ENCODE measurements around the gene TP53I3.
"Not testable (repeated sequence)": the region's sequence is repeated elsewhere in the genome, so short reads cannot be mapped to it uniquely, and the experiment has no call there.

Gene TP53I3

DNA sequence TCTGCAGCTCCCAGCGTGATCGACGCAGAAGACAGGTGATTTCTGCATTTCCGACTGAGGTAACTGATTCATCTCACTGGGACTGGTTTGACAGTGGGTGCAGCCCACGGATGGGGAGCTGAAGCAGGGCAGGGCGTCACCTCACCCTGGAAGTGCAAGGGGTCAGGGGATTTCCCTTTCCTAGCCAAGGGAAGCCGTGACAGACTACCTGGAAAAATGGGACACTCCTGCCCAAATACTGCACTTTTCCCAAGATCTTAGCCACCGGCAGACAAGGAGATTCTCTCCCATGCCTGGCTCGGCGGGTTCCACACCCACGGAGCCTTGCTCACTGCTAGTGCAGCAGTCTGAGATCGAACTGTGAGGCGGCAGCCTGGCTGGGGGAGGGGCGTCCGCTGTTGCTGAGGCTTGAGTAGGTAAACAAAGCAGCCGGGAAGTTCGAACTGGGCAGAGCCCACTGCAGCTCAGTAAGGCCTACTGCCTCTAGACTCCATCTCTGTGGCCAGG is 10.6 kb upstream of the TP53I3 start:
- DNase-seq: not testable (repeated sequence)

- DNase-seq: not testable (repeated sequence)
These were observed 8.6 kb upstream of the TP53I3 start for GRCh38 chr2:24093270-24093669.

GRCh38 chr2:24088821-24089359 is 4.3 kb upstream of the TP53I3 start:
- DNase-seq: no peak

DNA sequence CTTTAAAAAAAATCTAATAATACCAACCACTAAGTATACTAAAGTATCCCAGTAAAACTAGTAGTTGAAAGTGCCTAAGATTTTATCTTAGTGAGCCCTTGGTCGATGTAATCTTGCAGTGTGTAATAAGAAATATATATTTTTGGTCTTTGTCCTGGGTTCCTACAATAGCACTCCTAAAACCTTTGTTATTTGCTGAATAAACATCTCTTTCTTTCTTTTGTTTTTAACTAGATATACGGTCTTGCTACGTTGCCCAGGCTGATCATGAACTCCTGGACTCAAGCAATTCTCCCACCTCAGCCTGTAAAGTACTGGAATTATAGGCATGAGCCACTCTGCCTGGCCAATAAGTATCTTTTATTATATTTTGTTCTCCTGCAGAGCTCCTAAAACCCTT is 2.4 kb upstream of the TP53I3 start:
- no peak for DNase-seq

- no peak for DNase-seq
These were observed 1.6 kb upstream of the TP53I3 start for GRCh38 chr2:24086241-24086640.

DNA sequence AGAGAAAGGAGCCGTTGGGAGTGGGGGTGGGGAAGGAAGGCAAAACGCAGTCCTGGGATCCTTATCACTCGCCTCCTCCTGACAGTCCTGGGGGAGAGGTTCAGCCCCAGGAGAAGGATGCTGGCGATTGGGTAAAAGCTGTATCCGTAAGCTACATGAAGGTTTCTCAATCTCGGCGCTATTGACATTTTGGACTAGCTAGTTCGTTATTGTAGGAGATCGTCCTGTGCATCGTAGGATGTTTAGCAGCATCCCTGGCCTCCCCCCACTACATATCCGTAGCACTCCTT is 511 bp upstream of the TP53I3 start:
- no peak for DNase-seq

- peak; percentile 96 for DNase-seq
These were observed 858 bp downstream of the TP53I3 start for GRCh38 chr2:24083567-24084385.

DNA sequence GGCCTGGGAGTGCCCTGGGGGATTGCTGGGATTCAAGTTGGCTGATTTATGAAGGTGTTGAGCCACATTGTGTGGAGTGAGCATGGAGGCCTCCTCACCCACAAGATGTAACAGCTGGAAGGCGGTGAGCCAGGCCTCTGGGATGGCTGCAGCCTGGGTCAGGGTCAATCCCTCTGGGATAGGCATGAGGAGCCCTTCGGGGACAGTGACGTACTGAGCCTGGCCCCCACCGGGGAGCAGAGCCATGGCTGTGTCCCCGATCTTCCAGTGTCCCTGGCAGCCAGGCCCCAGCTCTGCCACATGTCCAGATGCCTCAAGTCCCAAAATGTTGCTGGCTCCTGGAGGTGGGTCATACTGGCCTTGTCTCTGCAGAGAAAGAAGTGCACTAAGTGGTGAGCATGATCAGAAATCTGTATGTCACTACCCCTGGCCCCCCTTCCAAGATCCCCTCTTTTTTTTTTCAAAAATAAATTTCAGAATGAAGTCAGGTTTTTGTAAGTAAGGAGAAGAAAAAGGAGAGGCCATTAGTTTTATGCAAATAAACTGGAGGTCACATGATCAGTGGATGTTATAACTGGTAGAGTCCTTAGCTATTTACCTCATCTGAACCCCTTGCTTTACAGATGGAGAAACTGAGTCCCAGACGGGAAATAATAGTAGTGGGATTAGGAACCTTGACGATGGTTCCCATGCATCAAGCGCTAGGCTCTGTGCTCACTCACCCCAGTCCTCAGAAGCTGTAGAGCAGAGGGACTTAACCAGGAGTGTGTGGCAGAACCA is 1.7 kb downstream of the TP53I3 start:
- DNase-seq: no peak

- no peak for DNase-seq
These were observed 3.9 kb downstream of the TP53I3 start for GRCh38 chr2:24080701-24081100.

GRCh38 chr2:24077879-24078278 is 6.8 kb downstream of the TP53I3 start:
- DNase-seq: no peak

DNA sequence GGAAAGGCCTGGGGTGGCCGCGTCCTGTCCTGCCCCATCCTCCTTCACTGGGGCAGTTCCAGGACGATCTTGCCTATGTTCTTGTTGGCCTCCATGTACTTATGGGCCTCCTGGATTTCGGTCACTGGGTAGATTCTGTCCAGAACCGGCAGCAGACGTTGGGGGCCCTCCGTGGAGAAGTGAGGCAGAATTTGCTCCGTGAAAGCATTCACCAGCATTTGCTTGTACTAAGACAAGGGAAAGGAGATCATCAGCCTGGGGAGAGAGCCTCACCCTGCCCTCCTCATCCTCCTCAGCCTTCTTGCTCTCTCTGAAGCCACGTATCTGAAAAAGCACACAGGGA is 7.1 kb downstream of the TP53I3 start:
- DNase-seq: no peak

DNA sequence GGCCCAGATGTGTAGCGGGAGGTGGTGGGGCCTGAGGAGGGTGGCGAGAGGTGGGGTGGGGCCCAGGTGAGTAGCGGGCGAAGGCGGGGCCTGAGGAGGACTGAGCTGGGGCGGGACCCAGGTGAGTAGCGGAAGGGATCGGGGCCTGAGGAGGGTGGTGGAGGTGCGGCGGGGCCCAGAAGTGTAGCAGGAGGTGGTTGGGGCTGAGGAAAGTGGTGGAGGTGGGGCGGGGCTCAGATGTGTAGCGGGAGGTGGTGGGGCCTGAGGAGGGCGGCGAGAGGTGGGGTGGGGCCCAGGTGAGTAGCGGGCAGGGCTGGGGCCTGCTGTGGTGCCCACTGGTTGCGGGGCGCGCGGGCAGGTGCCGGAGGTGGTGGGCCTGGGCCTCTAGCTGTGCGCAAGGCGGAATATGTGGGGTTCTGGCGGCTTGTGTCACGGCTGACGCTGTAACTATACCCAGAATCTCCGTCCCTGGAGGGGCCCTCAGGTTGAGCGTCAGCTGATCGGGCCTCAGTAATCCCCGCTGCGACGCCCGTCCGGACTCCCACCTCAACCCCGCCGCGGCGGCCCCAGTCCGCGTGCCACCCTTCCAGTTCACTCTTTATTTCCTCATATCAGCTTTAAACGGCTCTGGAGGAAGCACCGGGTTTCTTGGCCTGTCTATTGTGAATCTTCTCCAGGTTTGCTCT is 7.6 kb downstream of the TP53I3 start:
- no peak for DNase-seq

DNA sequence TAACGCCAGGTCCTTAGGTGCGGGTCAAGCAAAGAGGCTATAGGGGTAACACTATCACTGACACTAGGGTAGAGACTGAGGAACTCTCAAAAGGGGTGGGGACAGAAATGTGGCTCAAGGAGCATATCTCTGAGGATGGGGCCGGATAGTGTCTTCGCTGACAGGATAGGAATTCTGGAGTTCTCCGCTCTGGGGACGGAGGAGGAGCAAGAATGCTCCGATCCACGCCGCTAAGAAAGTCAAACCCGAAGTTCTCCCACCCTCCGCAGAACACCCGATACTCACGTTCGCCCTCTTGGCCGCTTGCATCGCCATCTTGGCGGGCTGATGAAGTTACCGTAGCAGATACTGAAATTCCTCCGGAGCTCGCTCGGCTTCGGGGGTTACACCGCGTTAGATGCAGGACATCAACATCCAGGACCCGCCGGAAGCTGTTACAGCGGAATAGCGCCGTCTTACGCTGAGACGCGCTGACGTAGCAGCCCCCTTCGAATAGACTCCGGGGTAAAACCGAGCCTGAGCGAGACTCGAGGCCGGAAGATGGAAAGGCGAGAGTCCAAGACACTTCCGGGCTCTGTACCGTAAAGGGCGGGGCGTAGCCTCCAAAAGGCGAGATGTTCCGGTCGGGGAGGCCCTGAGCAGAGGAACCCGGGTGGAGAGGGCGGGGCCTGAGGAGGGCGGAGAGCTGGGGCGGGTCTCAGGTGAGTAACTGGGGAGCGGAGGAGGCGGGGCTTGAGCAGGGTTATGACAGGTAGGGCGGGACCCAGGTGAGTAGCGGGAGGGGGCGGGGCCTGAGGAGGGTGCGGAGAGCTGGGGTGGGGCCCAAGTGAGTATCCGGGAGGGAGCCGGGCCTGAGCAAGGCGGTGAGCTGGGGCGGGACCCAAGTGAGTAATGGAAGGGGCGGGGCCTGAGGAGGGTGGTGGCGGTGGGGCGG is 8.5 kb downstream of the TP53I3 start, which contains the start of gene SF3B6:
Gene SF3B6 (minus strand): TSS at position 412 of the 934 bp plus-strand sequence. CDS start 97 bp downstream, at position 315.
- DNase-seq: peak; percentile 100

- no peak for DNase-seq
These were observed 9.4 kb downstream of the TP53I3 start for GRCh38 chr2:24075259-24075658.

GRCh38 chr2:24073816-24074215 is 10.8 kb downstream of the TP53I3 start:
- no peak for DNase-seq

- DNase-seq: no peak
These were observed 12.4 kb downstream of the TP53I3 start for GRCh38 chr2:24072259-24072658.

GRCh38 chr2:24065341-24065740 is 19.3 kb downstream of the TP53I3 start:
- DNase-seq: no peak

DNA sequence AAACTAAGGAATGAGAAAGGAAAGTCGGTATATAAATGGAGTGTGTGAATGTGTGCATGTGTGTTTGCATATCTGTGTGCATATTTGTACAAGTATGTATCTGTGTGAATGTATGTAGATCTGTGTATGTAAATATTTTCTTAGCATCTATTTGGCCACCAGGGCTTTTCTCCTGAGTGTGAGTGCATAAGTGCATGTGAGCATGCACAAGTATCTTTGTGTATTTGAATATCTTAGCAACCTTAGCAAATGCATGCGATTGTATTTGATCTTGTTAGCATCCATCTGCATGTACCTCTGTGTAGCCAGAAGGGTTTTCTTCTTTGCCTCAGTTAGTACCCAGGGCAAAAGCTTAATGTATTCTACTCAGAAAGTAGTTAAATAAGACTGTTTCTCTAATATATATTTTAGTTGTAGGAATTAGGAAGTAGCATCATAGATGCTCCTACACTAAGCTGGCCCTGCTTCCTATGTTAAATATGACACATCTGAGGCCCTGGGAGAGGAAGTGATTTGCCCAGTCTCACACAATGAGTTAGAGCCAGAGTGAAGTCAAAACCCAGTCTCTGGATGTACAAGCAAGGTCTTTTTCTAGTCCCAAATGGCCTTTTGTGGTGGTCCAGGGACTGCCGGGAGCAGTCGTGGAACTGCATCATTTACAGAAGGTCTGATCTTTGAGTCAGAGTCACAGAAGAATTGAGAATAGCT is 25.9 kb downstream of the TP53I3 start:
- no peak for DNase-seq

- DNase-seq: no peak
These were observed 28.9 kb downstream of the TP53I3 start for GRCh38 chr2:24055750-24056149.

DNA sequence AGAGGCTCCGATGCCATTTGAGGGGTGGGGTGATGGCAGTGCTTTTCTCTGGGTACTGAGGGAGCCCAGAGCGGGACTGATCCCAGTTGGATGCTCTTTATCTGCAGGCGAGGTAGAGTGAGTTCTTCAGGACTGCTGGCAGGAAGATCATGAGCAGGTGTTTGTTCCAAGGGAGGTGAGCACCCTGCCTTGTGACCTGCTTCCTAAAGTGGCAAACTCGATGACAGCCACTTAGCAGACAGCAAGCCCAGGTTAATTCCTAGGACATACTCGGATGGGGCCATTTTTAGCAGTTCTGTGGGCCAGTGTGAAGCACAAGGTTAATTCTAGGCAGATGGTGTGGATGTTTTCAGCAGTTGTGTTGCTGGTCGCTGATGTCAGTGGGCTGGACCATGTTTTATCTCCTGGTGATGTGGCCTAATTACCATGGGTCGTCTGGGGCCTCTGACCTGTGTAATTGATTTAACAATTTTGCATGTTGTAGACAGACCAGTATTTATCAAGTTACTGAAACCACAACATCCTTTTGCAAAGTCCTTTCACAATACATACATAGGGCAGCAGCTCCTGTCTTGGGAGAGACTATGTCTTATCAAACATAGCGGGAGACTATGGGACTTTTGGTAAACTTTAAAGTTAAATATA is 30.1 kb downstream of the TP53I3 start:
- no peak for DNase-seq

- no peak for DNase-seq
These were observed 31.7 kb downstream of the TP53I3 start for GRCh38 chr2:24052951-24053350.

All from NCI-H146 (cell line).